HTR-8/SVneo (cell line): Measurements from ENCODE around the gene KCNMB1.
"Not testable (repeated sequence)": the region's sequence is repeated elsewhere in the genome, so short reads cannot be mapped to it uniquely, and the experiment has no call there.

Experiments used
- DNase-seq: peaks from one replicate; pipeline ENCODE4 v3.0.0; 2011; ENCODE audit warnings: low spot score, mixed read lengths; ENCODE audit not compliant: insufficient read length
- FAIRE-seq: peaks from 2 replicates; lab custom pipeline; 2011; peaks lifted over from hg19 to GRCh38; lab: Jason Lieb, UNC

The KCNMB1 gene

DNA sequence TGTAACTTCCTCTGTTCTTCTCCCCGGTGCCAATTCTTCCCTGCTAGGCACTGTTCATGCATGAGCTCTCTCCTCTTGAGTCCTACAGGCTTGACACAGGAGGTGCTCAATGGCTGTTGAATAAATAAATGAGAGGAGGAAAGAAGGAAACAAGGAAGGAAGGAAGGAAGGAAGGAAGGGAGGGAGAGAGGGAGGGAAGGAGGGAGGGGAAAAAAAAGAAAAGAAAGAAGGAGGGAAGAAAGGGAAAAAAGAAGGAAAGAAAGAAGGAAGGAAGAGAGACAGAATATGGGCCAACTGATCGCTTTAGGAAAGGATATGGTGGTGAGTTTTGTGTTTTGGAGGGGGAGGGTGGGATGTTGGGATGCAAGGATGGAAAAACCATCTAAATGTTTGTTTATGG, 6.4 kb downstream of the KCNMB1 start:
- no peak for DNase-seq
- no peak for FAIRE-seq

DNA sequence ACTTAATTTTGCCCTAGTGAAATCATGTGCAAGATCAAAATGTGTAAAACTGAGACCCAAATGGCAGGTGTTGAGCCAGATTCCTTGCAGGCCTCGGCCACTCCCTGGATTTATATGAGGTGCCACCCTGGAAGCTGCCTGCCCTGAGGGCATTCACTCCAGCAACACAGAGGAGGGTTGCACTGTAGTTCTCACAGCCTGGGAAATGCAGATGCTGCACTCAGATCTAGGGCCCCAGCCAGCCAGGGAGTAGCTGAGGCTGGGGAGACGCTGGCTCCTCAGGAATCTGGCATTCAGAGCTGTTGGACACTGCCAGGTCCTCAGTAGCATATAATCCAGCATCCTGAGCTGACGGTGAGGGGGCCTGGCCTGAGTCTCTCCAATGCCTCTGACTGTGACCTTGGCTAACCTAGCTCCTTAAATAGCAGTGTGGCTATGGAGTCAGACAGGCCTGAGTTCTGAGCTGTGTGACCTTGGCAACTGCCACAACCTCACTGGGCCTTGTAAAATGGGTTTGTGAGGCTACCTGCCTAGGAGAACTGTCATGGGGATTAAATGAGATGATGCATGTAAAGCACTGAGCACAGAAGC, 8.7 kb downstream of the KCNMB1 start:
- DNase-seq: no peak
- FAIRE-seq: no peak

GRCh38 chr5:170378740-170379139, 10.4 kb downstream of the KCNMB1 start:
- FAIRE-seq: no peak
- DNase-seq: no peak

GRCh38 chr5:170377027-170377426, 12.1 kb downstream of the KCNMB1 start:
- DNase-seq (no peak), FAIRE-seq (no peak)

GRCh38 chr5:170376526-170376925, 12.6 kb downstream of the KCNMB1 start:
- FAIRE-seq, DNase-seq: not testable (repeated sequence)

- FAIRE-seq (no peak), DNase-seq (no peak)
These were observed 13.9 kb downstream of the KCNMB1 start for GRCh38 chr5:170375283-170375682.

- DNase-seq (no peak), FAIRE-seq (no peak)
These were observed 16.2 kb downstream of the KCNMB1 start for GRCh38 chr5:170372971-170373370.

GRCh38 chr5:170368586-170368985, 20.6 kb downstream of the KCNMB1 start:
- FAIRE-seq (no peak), DNase-seq (no peak)

- FAIRE-seq: no peak
These were observed 22.9 kb downstream of the KCNMB1 start for GRCh38 chr5:170366276-170366675.

GRCh38 chr5:170365831-170366230, 23.3 kb downstream of the KCNMB1 start:
- FAIRE-seq (no peak), DNase-seq (no peak)

More at GRCh38 chr5:170366276-170366675, 22.9 kb downstream of the KCNMB1 start:
- no peak for DNase-seq

- FAIRE-seq (no peak), DNase-seq (no peak)
These were observed 24.2 kb downstream of the KCNMB1 start for GRCh38 chr5:170365011-170365410.

- no peak for FAIRE-seq
- DNase-seq: no peak
These were observed 25.5 kb downstream of the KCNMB1 start for GRCh38 chr5:170363671-170364070.

DNA sequence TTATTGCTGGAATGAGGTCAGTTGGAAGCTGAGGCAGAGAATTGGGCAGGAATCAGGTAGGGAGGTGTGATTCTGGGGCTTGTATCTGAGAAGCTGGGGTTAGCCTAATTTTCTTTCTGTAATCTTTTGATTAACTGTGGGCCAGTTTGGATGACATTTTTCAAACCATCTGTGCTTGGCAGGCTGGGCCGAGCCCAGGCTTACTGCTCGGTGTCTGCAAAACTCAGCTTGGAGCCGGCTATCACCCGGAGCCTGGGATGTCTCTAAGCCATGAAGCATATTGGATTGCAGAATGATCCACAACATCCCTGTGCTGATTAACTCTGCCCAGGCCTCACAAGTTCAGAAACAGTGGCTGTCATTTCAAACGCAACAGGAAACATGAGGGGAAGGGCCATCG, 26.5 kb downstream of the KCNMB1 start:
- no peak for DNase-seq
- no peak for FAIRE-seq

DNA sequence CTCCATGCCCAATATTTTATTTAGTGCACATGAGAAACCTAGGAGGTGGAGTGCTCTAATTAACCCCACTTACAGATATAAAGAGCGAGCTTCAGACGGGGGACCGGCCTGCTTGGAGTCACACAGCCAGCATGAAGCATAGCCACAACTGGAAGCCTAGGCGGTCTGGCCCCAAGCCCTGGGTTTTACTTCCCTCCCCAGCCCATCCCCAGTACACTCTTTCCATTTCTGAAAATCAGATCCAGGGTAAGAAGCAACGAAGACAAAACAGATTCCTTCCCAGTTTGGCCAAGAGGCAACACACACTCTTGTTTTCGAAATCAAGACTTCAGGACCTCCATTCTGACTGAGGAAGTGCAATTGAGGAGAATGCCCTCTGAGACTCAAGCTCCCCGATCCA, 27.1 kb downstream of the KCNMB1 start:
- FAIRE-seq (no peak), DNase-seq (no peak)

- no peak for FAIRE-seq
These were observed 27.6 kb downstream of the KCNMB1 start for GRCh38 chr5:170361616-170362015.

GRCh38 chr5:170361116-170361515, 28.1 kb downstream of the KCNMB1 start:
- FAIRE-seq: no peak

More at GRCh38 chr5:170361616-170362015, 27.6 kb downstream of the KCNMB1 start:
- DNase-seq: no peak

GRCh38 chr5:170360709-170361108, 28.5 kb downstream of the KCNMB1 start:
- no peak for DNase-seq
- no peak for FAIRE-seq

More at GRCh38 chr5:170361116-170361515, 28.1 kb downstream of the KCNMB1 start:
- DNase-seq: no peak

DNA sequence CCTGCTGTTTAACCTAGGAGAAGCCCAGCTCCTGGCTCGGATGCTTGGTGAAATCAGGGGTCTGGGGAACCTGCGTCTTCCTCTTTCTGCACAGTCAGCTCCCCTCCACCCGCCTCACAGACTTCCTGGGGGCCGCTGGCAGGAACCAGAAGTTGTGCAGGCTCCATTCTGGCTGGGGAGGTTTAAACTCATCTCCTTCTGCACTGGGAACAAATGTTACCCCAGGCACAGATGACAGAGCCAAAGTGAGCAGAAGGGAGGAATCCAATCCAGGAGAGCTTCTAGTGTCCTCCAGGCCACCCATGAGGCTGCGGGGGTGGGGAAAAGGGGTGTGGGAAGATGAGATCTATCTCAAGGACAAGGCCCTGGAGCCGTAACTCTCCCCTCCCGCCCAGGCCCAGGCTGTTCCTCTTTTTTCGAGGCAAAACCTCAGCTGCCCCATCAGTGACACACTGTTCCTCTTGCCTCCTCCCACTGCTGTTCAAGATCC, 31.2 kb downstream of the KCNMB1 start:
- no peak for DNase-seq
- no peak for FAIRE-seq

DNA sequence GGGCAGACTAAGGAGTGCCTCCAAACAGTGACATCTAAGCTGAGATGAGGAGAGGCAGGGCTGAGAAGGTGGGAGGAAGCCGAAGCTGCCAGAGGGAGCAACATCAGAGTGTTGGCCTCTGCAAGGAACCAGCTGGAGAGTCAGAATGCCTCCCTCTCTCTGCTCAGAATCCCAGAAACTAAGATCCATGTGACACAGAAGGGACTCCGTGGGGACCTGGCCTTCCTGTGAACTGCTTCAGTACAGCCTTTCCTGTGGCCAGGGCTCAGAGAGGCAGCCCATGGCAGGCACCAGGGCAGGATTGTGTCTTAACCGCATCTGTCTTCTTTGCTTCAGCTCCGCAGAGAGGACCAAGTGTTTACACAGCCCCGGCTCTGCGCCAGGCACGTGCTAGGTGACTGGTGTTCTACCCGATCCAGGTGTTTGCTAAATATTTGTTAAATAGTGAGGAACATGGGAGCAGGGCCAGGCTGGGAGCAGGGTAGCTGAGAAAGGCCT, 33.5 kb downstream of the KCNMB1 start:
- DNase-seq: no peak
- FAIRE-seq: no peak

DNA sequence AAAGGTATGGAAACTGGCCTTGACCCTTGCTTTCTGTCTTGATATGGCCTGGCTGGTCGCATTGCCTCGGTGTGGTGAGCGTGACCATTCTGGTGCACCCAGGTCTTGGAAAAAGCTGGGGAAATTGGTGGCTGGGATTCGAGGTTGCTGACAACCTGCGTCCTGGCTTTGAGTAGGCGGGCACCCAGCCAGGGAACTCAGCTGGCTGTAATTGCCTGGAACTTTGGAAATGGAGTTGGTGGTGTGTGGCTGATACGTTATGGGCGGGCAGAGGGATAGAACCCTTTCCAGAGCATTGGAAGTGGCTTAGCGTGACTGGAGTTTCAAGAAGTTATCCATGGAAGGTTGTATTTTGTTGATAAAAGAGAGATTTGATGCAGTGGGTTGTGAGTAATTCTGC, 35.2 kb downstream of the KCNMB1 start:
- FAIRE-seq (no peak), DNase-seq (no peak)

GRCh38 chr5:170353011-170353761, 36.0 kb downstream of the KCNMB1 start:
- no peak for FAIRE-seq
- no peak for DNase-seq
